ENCODE data around the gene CERS6. TPM values are rescaled to one million over a fixed set of nuclear protein-coding genes. Genes with fewer than 3 reads are reported as not detected.

The CERS6 gene
- total and polyA plus RNA-seq, 2 donors, result 9.3 to 45.2 TPM

DNA sequence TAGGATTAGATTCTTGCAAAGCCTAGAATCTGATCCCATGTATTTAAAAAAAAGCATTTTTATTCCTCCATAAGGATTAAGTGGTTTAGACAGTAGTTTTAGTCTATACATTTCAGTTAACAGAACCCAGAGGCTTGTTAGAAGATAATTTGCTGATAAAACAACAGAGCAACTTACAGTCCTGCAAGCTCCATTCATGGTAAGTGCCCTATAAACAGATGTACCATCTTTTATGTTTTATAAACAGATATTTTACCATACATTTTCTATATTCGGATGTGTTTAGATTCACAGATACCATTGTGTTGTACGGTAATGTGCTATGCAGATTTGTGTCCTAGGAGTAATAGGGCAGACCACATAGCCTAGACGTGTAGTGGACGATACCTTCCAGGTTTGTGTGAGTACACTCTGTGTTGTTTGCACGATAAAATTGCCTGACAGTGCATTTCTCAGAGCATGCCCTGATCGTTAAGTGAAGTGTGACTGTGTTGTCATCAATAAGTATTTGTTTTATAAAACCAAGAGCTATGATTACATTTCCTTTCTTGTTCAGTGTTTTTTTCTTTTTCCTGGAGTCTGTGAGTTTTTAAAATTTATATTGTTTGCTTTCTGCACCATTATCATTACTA lies 54.2 kb downstream of the CERS6 start:
- no peak for DNase-seq (ENCODE audit: extremely low spot score)
- Histone ChIP-seq H3K4me3 (ENCODE audit: low read depth, low read length) (no peak overlapping the region), H3K4me1 (ENCODE audit: insufficient read depth) (peaks cover 1% of the 10 kb centered on the region), H3K36me3 (ENCODE audit: insufficient read depth) (no peaks in the 10 kb centered on the region), H3K27ac (ENCODE audit: low read depth) (no peak overlapping the region)
- WGBS, result 76% methylated on average over 6 of the region's 6 CpGs

GRCh38 chr2:168514692-168515091 lies 58.6 kb downstream of the CERS6 start:
- DNase-seq (ENCODE audit: extremely low spot score), result no peak
- peaks cover 2% of the 10 kb centered on the region for H3K4me1 ChIP-seq (ENCODE audit: insufficient read depth)
- WGBS, result 94% methylated on average over 1 of the region's 1 CpG

GRCh38 chr2:168515502-168515901 lies 59.4 kb downstream of the CERS6 start:
- peaks cover 2% of the 10 kb centered on the region for H3K4me1 ChIP-seq (ENCODE audit: insufficient read depth)
- DNase-seq (ENCODE audit: extremely low spot score), result no peak
- 27% methylated on average over 2 of the region's 2 CpGs for WGBS

More at GRCh38 chr2:168514692-168515091, 58.6 kb downstream of the CERS6 start:
- Histone ChIP-seq H3K27ac (ENCODE audit: low read depth) (no peak overlapping the region), H3K36me3 (ENCODE audit: insufficient read depth) (no peaks in the 10 kb centered on the region), H3K4me3 (ENCODE audit: low read depth, low read length) (no peak overlapping the region)

DNA sequence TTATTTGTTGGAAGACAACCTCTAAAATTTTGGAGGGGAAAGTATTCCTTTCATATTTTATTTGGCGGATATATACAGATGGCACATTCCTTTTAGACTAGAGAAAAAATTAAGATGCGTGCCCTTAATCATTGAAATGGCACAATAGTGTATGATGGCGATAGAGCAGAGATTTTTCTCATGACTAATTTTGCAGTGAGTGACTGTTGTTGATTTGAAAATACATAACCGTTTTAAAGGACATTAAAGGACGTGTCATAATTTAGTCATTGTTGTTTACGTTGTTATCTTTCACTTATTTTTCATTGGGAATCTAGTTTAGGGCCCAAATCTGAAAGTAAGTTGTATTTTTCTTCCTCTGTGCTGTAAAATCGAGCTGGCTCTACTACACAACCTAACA lies 61.7 kb downstream of the CERS6 start:
- Histone ChIP-seq H3K36me3 (ENCODE audit: insufficient read depth) (no peaks in the 10 kb centered on the region), H3K27ac (ENCODE audit: low read depth) (no peak overlapping the region), H3K4me3 (ENCODE audit: low read depth, low read length) (no peak overlapping the region), H3K4me1 (ENCODE audit: insufficient read depth) (peaks cover 2% of the 10 kb centered on the region)
- no peak for DNase-seq (ENCODE audit: extremely low spot score)
- 90% methylated on average over 7 of the region's 7 CpGs for WGBS

More at GRCh38 chr2:168515502-168515901, 59.4 kb downstream of the CERS6 start:
- Histone ChIP-seq H3K27ac (ENCODE audit: low read depth) (no peak overlapping the region), H3K36me3 (ENCODE audit: insufficient read depth) (no peaks in the 10 kb centered on the region), H3K4me3 (ENCODE audit: low read depth, low read length) (no peak overlapping the region)

DNA sequence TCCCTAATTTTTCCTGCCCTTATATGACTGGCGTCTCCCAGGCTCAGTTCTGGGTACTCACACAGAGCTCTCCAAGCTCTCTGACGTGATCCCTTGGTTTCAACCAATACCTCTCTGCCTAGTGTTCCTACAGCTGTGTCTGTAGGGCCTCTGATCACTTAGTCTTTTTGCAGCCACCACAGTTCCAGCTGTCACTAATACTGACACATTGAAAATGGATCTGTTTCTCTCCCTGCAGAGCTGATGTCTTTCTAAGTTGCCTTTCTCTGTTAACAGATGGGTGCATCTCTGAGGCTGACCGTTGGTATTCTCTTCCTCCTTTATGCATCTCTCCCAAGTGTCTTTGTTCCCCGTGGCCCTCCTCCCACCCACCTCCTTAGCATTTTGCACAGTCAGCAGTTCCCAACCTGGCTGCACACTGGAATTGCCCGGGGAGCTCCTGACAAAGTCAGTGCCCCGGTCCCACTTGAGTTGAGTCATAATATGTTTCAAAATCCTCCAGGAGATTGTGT lies 62.5 kb downstream of the CERS6 start:
- H3K4me1 ChIP-seq (ENCODE audit: insufficient read depth), result peaks cover 2% of the 10 kb centered on the region
- 66% methylated on average over 6 of the region's 6 CpGs for WGBS
- DNase-seq (ENCODE audit: extremely low spot score), result no peak
- H3K4me3 ChIP-seq (ENCODE audit: low read depth, low read length), result no peak overlapping the region
- no peaks in the 10 kb centered on the region for H3K36me3 ChIP-seq (ENCODE audit: insufficient read depth)
- H3K27ac ChIP-seq (ENCODE audit: low read depth), result no peak overlapping the region

DNA sequence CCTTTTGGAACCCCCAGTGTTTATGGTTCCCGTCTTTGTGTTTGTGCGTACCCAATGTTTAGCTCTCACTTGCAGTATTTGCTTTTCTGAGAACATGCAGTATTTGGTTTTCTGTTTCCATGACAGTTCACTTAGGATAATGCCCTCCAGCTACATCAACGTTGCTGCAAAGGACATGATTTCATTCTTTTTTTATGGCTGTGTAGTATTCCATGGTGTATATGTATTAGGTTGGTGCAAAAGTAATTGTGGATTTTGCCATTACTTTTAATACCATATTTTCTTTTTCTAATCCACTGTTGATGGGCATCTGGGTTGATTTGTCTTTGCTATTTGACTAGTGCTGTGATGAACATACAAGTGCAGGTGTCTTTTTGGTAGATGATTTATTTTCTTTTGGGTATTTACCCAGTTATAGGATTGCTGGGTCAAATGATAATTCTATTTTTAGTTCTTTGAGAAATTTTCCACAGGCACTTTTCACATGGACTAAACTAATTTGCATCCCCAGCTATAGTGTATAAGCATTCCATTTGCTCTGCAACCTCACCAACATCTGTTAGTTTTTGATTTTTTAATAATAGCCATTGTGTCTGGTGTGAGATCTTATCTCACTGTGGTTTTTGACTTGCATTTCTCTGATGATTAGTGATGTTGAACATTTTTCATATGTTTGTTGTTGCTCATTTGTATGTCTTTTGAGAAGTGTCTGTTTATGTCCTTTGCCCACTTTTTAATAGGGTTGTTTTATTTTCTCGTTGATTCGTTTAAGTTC lies 63.6 kb downstream of the CERS6 start:
- Histone ChIP-seq H3K4me3 (ENCODE audit: low read depth, low read length) (no peak overlapping the region), H3K27ac (ENCODE audit: low read depth) (no peak overlapping the region), H3K36me3 (ENCODE audit: insufficient read depth) (no peaks in the 10 kb centered on the region), H3K4me1 (ENCODE audit: insufficient read depth) (peaks cover 2% of the 10 kb centered on the region)
- WGBS, result 92% methylated on average over 5 of the region's 5 CpGs
- no peak for DNase-seq (ENCODE audit: extremely low spot score)

GRCh38 chr2:168521053-168521741 lies 65.1 kb downstream of the CERS6 start:
- H3K36me3 ChIP-seq (ENCODE audit: insufficient read depth), result no peaks in the 10 kb centered on the region
- WGBS, result 62% methylated on average over 6 of the region's 6 CpGs
- no peak overlapping the region for H3K27ac ChIP-seq (ENCODE audit: low read depth)
- no peak overlapping the region for H3K4me3 ChIP-seq (ENCODE audit: low read depth, low read length)
- DNase-seq (ENCODE audit: extremely low spot score), result no peak
- H3K4me1 ChIP-seq (ENCODE audit: insufficient read depth), result peaks cover 2% of the 10 kb centered on the region

- Histone ChIP-seq H3K4me3 (ENCODE audit: low read depth, low read length) (no peak overlapping the region), H3K4me1 (ENCODE audit: insufficient read depth) (peaks cover 2% of the 10 kb centered on the region), H3K27ac (ENCODE audit: low read depth) (no peak overlapping the region), H3K36me3 (ENCODE audit: insufficient read depth) (no peaks in the 10 kb centered on the region)
- 96% methylated on average over 2 of the region's 2 CpGs for WGBS
- DNase-seq (ENCODE audit: extremely low spot score), result no peak
Measured at GRCh38 chr2:168522446-168522845, 66.4 kb downstream of the CERS6 start.

- no peaks in the 10 kb centered on the region for H3K36me3 ChIP-seq (ENCODE audit: insufficient read depth)
- H3K4me1 ChIP-seq (ENCODE audit: insufficient read depth), result peaks cover 1% of the 10 kb centered on the region
- no peak for DNase-seq (ENCODE audit: extremely low spot score)
- H3K4me3 ChIP-seq (ENCODE audit: low read depth, low read length), result no peak overlapping the region
- 87% methylated on average over 2 of the region's 2 CpGs for WGBS
- no peak overlapping the region for H3K27ac ChIP-seq (ENCODE audit: low read depth)
Measured at GRCh38 chr2:168524005-168524404, 67.9 kb downstream of the CERS6 start.

DNA sequence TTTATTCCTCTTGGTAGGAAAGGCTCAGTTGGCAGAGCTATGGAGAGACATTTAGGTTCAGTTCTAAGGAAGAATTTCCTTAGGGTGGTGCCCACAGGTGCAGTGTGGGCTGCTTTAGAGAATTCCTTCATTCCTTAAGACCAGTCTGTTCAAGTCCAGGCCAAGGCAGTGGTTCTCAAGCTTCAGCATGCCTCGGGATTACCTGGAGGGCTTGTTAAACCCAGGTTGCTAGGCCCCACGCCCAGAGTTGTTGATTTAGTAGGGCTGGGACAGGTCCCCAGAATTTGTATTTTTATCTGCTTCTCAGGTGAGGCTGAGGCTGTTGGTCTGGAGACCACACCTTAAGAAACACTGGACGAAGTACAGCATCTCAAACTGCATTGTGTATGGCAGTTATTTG lies 68.9 kb downstream of the CERS6 start:
- 90% methylated on average over 3 of the region's 3 CpGs for WGBS
- H3K27ac ChIP-seq (ENCODE audit: low read depth), result no peak overlapping the region
- peak; percentile 72 for DNase-seq (ENCODE audit: extremely low spot score)
- H3K4me3 ChIP-seq (ENCODE audit: low read depth, low read length), result no peak overlapping the region
- H3K36me3 ChIP-seq (ENCODE audit: insufficient read depth), result no peaks in the 10 kb centered on the region
- peaks cover 1% of the 10 kb centered on the region for H3K4me1 ChIP-seq (ENCODE audit: insufficient read depth)

- Histone ChIP-seq H3K36me3 (ENCODE audit: insufficient read depth) (no peaks in the 10 kb centered on the region), H3K27ac (ENCODE audit: low read depth) (no peak overlapping the region), H3K4me3 (ENCODE audit: low read depth, low read length) (no peak overlapping the region), H3K4me1 (ENCODE audit: insufficient read depth) (peaks cover 2% of the 10 kb centered on the region)
- no peak for DNase-seq (ENCODE audit: extremely low spot score)
- 47% methylated on average over 1 of the region's 1 CpG for WGBS
Measured at GRCh38 chr2:168525716-168526446, 69.8 kb downstream of the CERS6 start.

GRCh38 chr2:168526641-168527040 lies 70.6 kb downstream of the CERS6 start:
- Histone ChIP-seq H3K36me3 (ENCODE audit: insufficient read depth) (no peaks in the 10 kb centered on the region), H3K4me3 (ENCODE audit: low read depth, low read length) (no peak overlapping the region), H3K4me1 (ENCODE audit: insufficient read depth) (peaks cover 2% of the 10 kb centered on the region), H3K27ac (ENCODE audit: low read depth) (no peak overlapping the region)
- 26% methylated on average over 3 of the region's 3 CpGs for WGBS
- peak; percentile 70 for DNase-seq (ENCODE audit: extremely low spot score)

- Histone ChIP-seq H3K4me1 (ENCODE audit: insufficient read depth) (peaks cover 2% of the 10 kb centered on the region), H3K27ac (ENCODE audit: low read depth) (no peak overlapping the region), H3K4me3 (ENCODE audit: low read depth, low read length) (no peak overlapping the region), H3K36me3 (ENCODE audit: insufficient read depth) (no peaks in the 10 kb centered on the region)
- DNase-seq (ENCODE audit: extremely low spot score), result no peak
Measured at GRCh38 chr2:168528016-168528415, 71.9 kb downstream of the CERS6 start.

Measured in urinary bladder (tissue), 4 donors.